Lower leg skin (tissue), 3 donors: Measurements from ENCODE around the gene CXXC1.

Experiments
- CTCF ChIP-seq, 3 donors: fragments of 450-650 bp; IDR thresholded peaks; one replicate each; pipeline ENCODE4 v1.5.1; 2016; ENCODE audit warnings: antibody characterized with exemption in 3 of 3, mild to moderate bottlenecking in 3 of 3, moderate library complexity in 2 of 3
- POLR2A ChIP-seq, 2 donors: fragments of 450-650 bp; IDR thresholded peaks; one replicate each; pipeline ENCODE4 v1.6.1; 2016 to 2017; ENCODE audit warnings: antibody characterized with exemption in 2 of 2, mild to moderate bottlenecking in 1 of 2, moderate library complexity in 1 of 2

DNA sequence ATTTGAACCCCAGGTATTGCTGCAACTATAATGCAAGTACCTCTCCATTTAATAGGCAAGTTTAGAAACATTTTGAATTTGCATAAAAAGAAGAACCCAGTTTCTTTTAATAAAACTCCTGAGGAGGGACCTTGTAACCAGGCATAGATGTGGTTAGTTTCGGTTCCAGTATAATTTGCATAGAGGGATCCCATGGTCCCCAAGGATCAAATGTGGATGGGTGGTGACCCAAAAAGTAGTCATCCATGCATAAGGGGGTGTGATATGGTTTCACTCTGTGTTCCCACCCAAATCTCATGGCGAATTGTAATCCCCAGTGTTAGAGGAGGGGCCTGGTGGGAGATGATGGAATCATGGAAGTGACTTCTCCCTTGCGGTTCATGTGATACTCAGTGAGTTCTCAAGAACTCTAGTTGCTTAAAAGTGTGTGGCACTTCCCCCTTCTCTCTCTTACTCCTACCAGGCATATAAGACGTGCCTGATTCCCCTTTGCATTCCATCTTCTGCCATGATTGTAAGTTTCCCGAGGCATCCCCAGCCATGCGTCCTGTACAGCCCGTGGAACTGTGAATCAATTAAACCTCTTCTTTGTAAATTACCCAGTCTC is 47.2 kb upstream of the CXXC1 start:
- TF ChIP-seq POLR2A (IDR thresholded peaks at IDR 0.05) (no peak), CTCF (IDR thresholded peaks at IDR 0.05) (no peak)
